Measurements from ENCODE around the gene CLIC1. TPM values are rescaled to one million over a fixed set of nuclear protein-coding genes. Genes with fewer than 3 reads are reported as not detected.

The CLIC1 gene
- total and polyA plus RNA-seq, 2 donors (not counting 1 experiment from before 2014, with no cell fraction given), result 216 to 290 TPM

GRCh38 chr6:31749301-31750036 is 13.1 kb upstream of the CLIC1 start:
- Histone ChIP-seq H3K27me3 (replicated peaks in 1 of 4; ENCODE audit: control extremely low read depth in 1 of 4, control insufficient read depth in 3 of 4, insufficient read depth in 4 of 4, low read length in 3 of 4) (no peaks in the 10 kb centered on the region), H3K9ac (ENCODE audit: low read length) (no peak overlapping the region), H3K9me3 (ENCODE audit: control extremely low read depth in 1 of 3, control insufficient read depth in 2 of 3, insufficient read depth in 1 of 3, low read length in 2 of 3) (no peaks in the 10 kb centered on the region), H3K27ac (ENCODE audit: low read length in 2 of 2) (no peak overlapping the region), H3K79me2 (ENCODE audit: control insufficient read depth, insufficient read depth, low read length) (no peaks in the 10 kb centered on the region), H3K4me3 (ENCODE audit: control extremely low read depth in 1 of 5, extremely low read depth in 1 of 5, insufficient read depth in 1 of 5, low read depth in 2 of 5, low read length in 4 of 5) (no peak overlapping the region), H3K4me1 (ENCODE audit: control insufficient read depth in 2 of 2, insufficient read depth in 2 of 2, low read length in 2 of 2) (no peaks in the 10 kb centered on the region), H3K36me3 (replicated peaks in 1 of 2; ENCODE audit: control extremely low read depth in 1 of 2, control insufficient read depth in 1 of 2, extremely low read depth in 1 of 2, insufficient read depth in 2 of 2, low read length in 1 of 2) (peaks cover 0 to 4% of the 10 kb centered on the region in 2 experiments), H3K4me2 (replicated peaks; ENCODE audit: low read depth, low read length, poor library complexity, severe bottlenecking) (no peak overlapping the region), H2AFZ (ENCODE audit: insufficient read depth, low read depth, low read length, poor library complexity, severe bottlenecking) (no peak overlapping the region), H4K20me1 (ENCODE audit: control insufficient read depth, insufficient read depth, low read length, poor library complexity, severe bottlenecking) (no peaks in the 10 kb centered on the region)
- ChIA-PET POLR2A (no interaction called here), CTCF (interaction anchor here (1.0 kb wide), 1 partner anchor 81 kb away, joined by 3 read pairs; no protein-coding TSS in a partner anchor)
- Mint-ChIP-seq H3K27ac (no peak overlapping the region), H3K9me3 (ENCODE audit: insufficient read depth) (no peaks in the 10 kb centered on the region), H3K27me3 (no peaks in the 10 kb centered on the region), H3K4me3 (no peak overlapping the region), H3K4me1 (no peaks in the 10 kb centered on the region)
- intact Hi-C loops (cut with micrococcal nuclease), result no loop called here
- no peak for ATAC-seq (ENCODE audit: low read depth)
- DNase-seq, result no peak
- no peak for TF ChIP-seq EZH2 (IDR thresholded peaks at IDR 0.05; ENCODE audit: borderline replicate concordance, insufficient read depth, low read depth, low read length, poor library complexity, severe bottlenecking)
- no peak for TF ChIP-seq CTCF (IDR thresholded peaks at IDR 0.05)
- WGBS (ENCODE audit: insufficient coverage), result 100% methylated on average over 5 of the region's 8 CpGs

- Histone ChIP-seq H3K27me3 (replicated peaks in 1 of 4; ENCODE audit: control extremely low read depth in 1 of 4, control insufficient read depth in 3 of 4, insufficient read depth in 4 of 4, low read length in 3 of 4) (no peaks in the 10 kb centered on the region), H3K4me2 (replicated peaks; ENCODE audit: low read depth, low read length, poor library complexity, severe bottlenecking) (no peak overlapping the region), H2AFZ (ENCODE audit: insufficient read depth, low read depth, low read length, poor library complexity, severe bottlenecking) (no peak overlapping the region), H3K9me3 (ENCODE audit: control extremely low read depth in 1 of 3, control insufficient read depth in 2 of 3, insufficient read depth in 1 of 3, low read length in 2 of 3) (no peaks in the 10 kb centered on the region), H3K27ac (ENCODE audit: low read length in 2 of 2) (no peak overlapping the region), H3K4me1 (ENCODE audit: control insufficient read depth in 2 of 2, insufficient read depth in 2 of 2, low read length in 2 of 2) (peaks cover 9% of the 10 kb centered on the region in 2 donors), H3K9ac (ENCODE audit: low read length) (no peak overlapping the region), H3K79me2 (ENCODE audit: control insufficient read depth, insufficient read depth, low read length) (peaks cover 19% of the 10 kb centered on the region), H4K20me1 (ENCODE audit: control insufficient read depth, insufficient read depth, low read length, poor library complexity, severe bottlenecking) (no peaks in the 10 kb centered on the region), H3K36me3 (replicated peaks in 1 of 2; ENCODE audit: control extremely low read depth in 1 of 2, control insufficient read depth in 1 of 2, extremely low read depth in 1 of 2, insufficient read depth in 2 of 2, low read length in 1 of 2) (peaks cover 4% of the 10 kb centered on the region in 2 experiments), H3K4me3 (ENCODE audit: control extremely low read depth in 1 of 5, extremely low read depth in 1 of 5, insufficient read depth in 1 of 5, low read depth in 2 of 5, low read length in 4 of 5) (no peak overlapping the region)
- Mint-ChIP-seq H3K4me1 (peaks cover 18% of the 10 kb centered on the region), H3K27me3 (no peaks in the 10 kb centered on the region), H3K9me3 (ENCODE audit: insufficient read depth) (no peaks in the 10 kb centered on the region), H3K4me3 (no peak overlapping the region), H3K27ac (no peak overlapping the region)
- POLR2A ChIA-PET, result no interaction called here
- 82% methylated on average over 1 of the region's 1 CpG for WGBS (ENCODE audit: insufficient coverage)
- no peak for DNase-seq
- CTCF ChIA-PET, result interaction anchor here (0.6 kb wide), 1 partner anchor 1478 kb away, joined by 4 read pairs; no protein-coding TSS in a partner anchor
- intact Hi-C loops (cut with micrococcal nuclease), result no loop called here
- no peak for TF ChIP-seq CTCF (IDR thresholded peaks at IDR 0.05)
- no peak for TF ChIP-seq EZH2 (IDR thresholded peaks at IDR 0.05; ENCODE audit: borderline replicate concordance, insufficient read depth, low read depth, low read length, poor library complexity, severe bottlenecking)
- ATAC-seq (ENCODE audit: low read depth), result no peak
Measured at GRCh38 chr6:31744422-31744821, 8.1 kb upstream of the CLIC1 start.
